Embryonic facial prominence (tissue), 1 donor: ENCODE data around the gene CFAP77.
A peak's percentile ranks its signal among the peaks of the same experiment; 100 is the strongest.

Source experiments
- DNase-seq: peaks from one replicate; pipeline ENCODE4 v3.0.0-alpha.2; 2016; ENCODE audit errors: extremely low spot score

CFAP77 gene

GRCh38 chr9:132488626-132489025 is 78.6 kb downstream of the CFAP77 start:
- DNase-seq = no peak

- DNase-seq = no peak
Measured at GRCh38 chr9:132489536-132489935, 79.5 kb downstream of the CFAP77 start.

GRCh38 chr9:132494857-132495256 is 84.8 kb downstream of the CFAP77 start:
- DNase-seq = no peak

- DNase-seq = no peak
Measured at GRCh38 chr9:132497731-132498130, 87.7 kb downstream of the CFAP77 start.

GRCh38 chr9:132498531-132499210 is 88.7 kb downstream of the CFAP77 start:
- no peak for DNase-seq

GRCh38 chr9:132499251-132499650 is 89.2 kb downstream of the CFAP77 start:
- no peak for DNase-seq

- DNase-seq = no peak
Measured at GRCh38 chr9:132500193-132500592, 90.2 kb downstream of the CFAP77 start.

GRCh38 chr9:132502480-132502879 is 92.5 kb downstream of the CFAP77 start:
- no peak for DNase-seq

GRCh38 chr9:132503116-132503515 is 93.1 kb downstream of the CFAP77 start:
- no peak for DNase-seq

- no peak for DNase-seq
Measured at GRCh38 chr9:132504488-132504887, 94.5 kb downstream of the CFAP77 start.

- DNase-seq = no peak
Measured at GRCh38 chr9:132505991-132506655, 96.1 kb downstream of the CFAP77 start.

- DNase-seq = no peak
Measured at GRCh38 chr9:132506977-132507669, 97.1 kb downstream of the CFAP77 start.

- DNase-seq = peak; percentile 29
Measured at GRCh38 chr9:132507670-132508469, 97.9 kb downstream of the CFAP77 start.

- DNase-seq = no peak
Measured at GRCh38 chr9:132509928-132510874, 100.2 kb downstream of the CFAP77 start.

GRCh38 chr9:132511191-132511999 is 101.4 kb downstream of the CFAP77 start:
- no peak for DNase-seq

GRCh38 chr9:132513416-132513815 is 103.4 kb downstream of the CFAP77 start:
- no peak for DNase-seq

- no peak for DNase-seq
Measured at GRCh38 chr9:132514011-132514744, 104.2 kb downstream of the CFAP77 start.

- no peak for DNase-seq
Measured at GRCh38 chr9:132514821-132515220, 104.8 kb downstream of the CFAP77 start.

- DNase-seq = no peak
Measured at GRCh38 chr9:132516301-132516700, 106.3 kb downstream of the CFAP77 start.
